ENCODE results near the gene GFPT2.

Gene GFPT2

GRCh38 chr5:180330810-180331646, 22.1 kb downstream of the GFPT2 start:
- ATAC-seq (ENCODE audit: insufficient read depth, low read depth) (no peak), DNase-seq (no peak)
- Histone ChIP-seq H3K27ac (ENCODE audit: low read length) (no peak overlapping the region), H3K9me3 (ENCODE audit: insufficient read depth, low read length, severe bottlenecking) (no peaks in the 10 kb centered on the region), H3K79me2 (ENCODE audit: insufficient read depth, low read length) (no peaks in the 10 kb centered on the region), H3K27me3 (ENCODE audit: insufficient read depth, low read length, poor library complexity) (peaks cover 3% of the 10 kb centered on the region), H4K20me1 (ENCODE audit: insufficient read depth, low read length) (no peaks in the 10 kb centered on the region), H2AFZ (ENCODE audit: low read depth, low read length) (no peak overlapping the region), H3K4me3 (ENCODE audit: low read depth in 1 of 2, low read length in 2 of 2) (no peak overlapping the region), H3K4me2 (ENCODE audit: insufficient read depth, low read length) (no peak overlapping the region), H3K9ac (ENCODE audit: low read depth, low read length) (no peak overlapping the region), H3K36me3 (ENCODE audit: insufficient read depth, low read length) (no peaks in the 10 kb centered on the region), H3K4me1 (ENCODE audit: insufficient read depth, low read length) (no peaks in the 10 kb centered on the region)
- no peak for TF ChIP-seq EZH2 (IDR thresholded peaks at IDR 0.05; ENCODE audit: borderline replicate concordance, low read depth, low read length, severe bottlenecking)
- TF ChIP-seq CTCF (IDR thresholded peaks at IDR 0.05; ENCODE audit: borderline replicate concordance, extremely low read depth, low read length, poor library complexity, severe bottlenecking): no peak

GRCh38 chr5:180330270-180330648, 22.9 kb downstream of the GFPT2 start:
- no peak overlapping the region for H2AFZ ChIP-seq (ENCODE audit: low read depth, low read length)
- peak; percentile 38; the same call in 2 of the 3 replicates for ATAC-seq (ENCODE audit: insufficient read depth, low read depth)
- peaks cover 3% of the 10 kb centered on the region for H3K27me3 ChIP-seq (ENCODE audit: insufficient read depth, low read length, poor library complexity)
- no peak overlapping the region for H3K4me3 ChIP-seq (ENCODE audit: low read depth in 1 of 2, low read length in 2 of 2)
- no peaks in the 10 kb centered on the region for H4K20me1 ChIP-seq (ENCODE audit: insufficient read depth, low read length)
- no peak overlapping the region for H3K27ac ChIP-seq (ENCODE audit: low read length)
- H3K36me3 ChIP-seq (ENCODE audit: insufficient read depth, low read length): no peaks in the 10 kb centered on the region
- H3K79me2 ChIP-seq (ENCODE audit: insufficient read depth, low read length): no peaks in the 10 kb centered on the region
- no peak overlapping the region for H3K4me2 ChIP-seq (ENCODE audit: insufficient read depth, low read length)
- TF ChIP-seq CTCF (IDR thresholded peaks at IDR 0.05; ENCODE audit: borderline replicate concordance, extremely low read depth, low read length, poor library complexity, severe bottlenecking) (no peak), EZH2 (IDR thresholded peaks at IDR 0.05; ENCODE audit: borderline replicate concordance, low read depth, low read length, severe bottlenecking) (no peak)
- H3K9me3 ChIP-seq (ENCODE audit: insufficient read depth, low read length, severe bottlenecking): no peaks in the 10 kb centered on the region
- DNase-seq: no peak
- no peak overlapping the region for H3K9ac ChIP-seq (ENCODE audit: low read depth, low read length)
- no peaks in the 10 kb centered on the region for H3K4me1 ChIP-seq (ENCODE audit: insufficient read depth, low read length)

GRCh38 chr5:180329606-180330269, 23.4 kb downstream of the GFPT2 start:
- peaks cover 3% of the 10 kb centered on the region for H3K27me3 ChIP-seq (ENCODE audit: insufficient read depth, low read length, poor library complexity)
- no peaks in the 10 kb centered on the region for H3K9me3 ChIP-seq (ENCODE audit: insufficient read depth, low read length, severe bottlenecking)
- ATAC-seq (ENCODE audit: insufficient read depth, low read depth) (no peak), DNase-seq (no peak)
- H3K4me3 ChIP-seq (ENCODE audit: low read depth in 1 of 2, low read length in 2 of 2): no peak overlapping the region
- H3K9ac ChIP-seq (ENCODE audit: low read depth, low read length): no peak overlapping the region
- H3K79me2 ChIP-seq (ENCODE audit: insufficient read depth, low read length): no peaks in the 10 kb centered on the region
- no peak overlapping the region for H3K27ac ChIP-seq (ENCODE audit: low read length)
- no peaks in the 10 kb centered on the region for H3K36me3 ChIP-seq (ENCODE audit: insufficient read depth, low read length)
- no peaks in the 10 kb centered on the region for H3K4me1 ChIP-seq (ENCODE audit: insufficient read depth, low read length)
- no peak for TF ChIP-seq CTCF (IDR thresholded peaks at IDR 0.05; ENCODE audit: borderline replicate concordance, extremely low read depth, low read length, poor library complexity, severe bottlenecking)
- TF ChIP-seq EZH2 (IDR thresholded peaks at IDR 0.05; ENCODE audit: borderline replicate concordance, low read depth, low read length, severe bottlenecking): no peak
- no peaks in the 10 kb centered on the region for H4K20me1 ChIP-seq (ENCODE audit: insufficient read depth, low read length)
- no peak overlapping the region for H3K4me2 ChIP-seq (ENCODE audit: insufficient read depth, low read length)
- H2AFZ ChIP-seq (ENCODE audit: low read depth, low read length): no peak overlapping the region

Data from DND-41 (cell line).